HFF-Myc (cell line): ENCODE measurements around the gene SOX21.

Experiments used
- DNase-seq: peaks from one replicate; pipeline ENCODE4 v3.0.0-alpha.2; 2011; ENCODE audit warnings: low read depth; ENCODE audit errors: extremely low read depth
- H3K4me3 ChIP-seq: replicated peaks from 2 replicates; pipeline ENCODE4 v1.5.1; 2011; ENCODE audit warnings: low read depth, mild to moderate bottlenecking, control low read depth, low read length
- TF ChIP-seq, protein P1 (sequence below): IDR thresholded peaks from 2 replicates; pipeline ENCODE4 v1.5.1; 2012; ENCODE audit warnings: mild to moderate bottlenecking, low read depth, low read length, control low read depth; ENCODE audit errors: missing control alignments

The SOX21 gene

GRCh38 chr13:94712287-94712811, at the start of gene SOX21:
Gene SOX21, minus strand, starts transcription at chr13:94712545. Its CDS starts 496 bp downstream, at chr13:94712049.
- no peak for DNase-seq
- H3K4me3 ChIP-seq: no peak within 1 kb of the TSS
- TF ChIP-seq, protein P1, sequence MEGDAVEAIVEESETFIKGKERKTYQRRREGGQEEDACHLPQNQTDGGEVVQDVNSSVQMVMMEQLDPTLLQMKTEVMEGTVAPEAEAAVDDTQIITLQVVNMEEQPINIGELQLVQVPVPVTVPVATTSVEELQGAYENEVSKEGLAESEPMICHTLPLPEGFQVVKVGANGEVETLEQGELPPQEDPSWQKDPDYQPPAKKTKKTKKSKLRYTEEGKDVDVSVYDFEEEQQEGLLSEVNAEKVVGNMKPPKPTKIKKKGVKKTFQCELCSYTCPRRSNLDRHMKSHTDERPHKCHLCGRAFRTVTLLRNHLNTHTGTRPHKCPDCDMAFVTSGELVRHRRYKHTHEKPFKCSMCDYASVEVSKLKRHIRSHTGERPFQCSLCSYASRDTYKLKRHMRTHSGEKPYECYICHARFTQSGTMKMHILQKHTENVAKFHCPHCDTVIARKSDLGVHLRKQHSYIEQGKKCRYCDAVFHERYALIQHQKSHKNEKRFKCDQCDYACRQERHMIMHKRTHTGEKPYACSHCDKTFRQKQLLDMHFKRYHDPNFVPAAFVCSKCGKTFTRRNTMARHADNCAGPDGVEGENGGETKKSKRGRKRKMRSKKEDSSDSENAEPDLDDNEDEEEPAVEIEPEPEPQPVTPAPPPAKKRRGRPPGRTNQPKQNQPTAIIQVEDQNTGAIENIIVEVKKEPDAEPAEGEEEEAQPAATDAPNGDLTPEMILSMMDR: no peak

DNA sequence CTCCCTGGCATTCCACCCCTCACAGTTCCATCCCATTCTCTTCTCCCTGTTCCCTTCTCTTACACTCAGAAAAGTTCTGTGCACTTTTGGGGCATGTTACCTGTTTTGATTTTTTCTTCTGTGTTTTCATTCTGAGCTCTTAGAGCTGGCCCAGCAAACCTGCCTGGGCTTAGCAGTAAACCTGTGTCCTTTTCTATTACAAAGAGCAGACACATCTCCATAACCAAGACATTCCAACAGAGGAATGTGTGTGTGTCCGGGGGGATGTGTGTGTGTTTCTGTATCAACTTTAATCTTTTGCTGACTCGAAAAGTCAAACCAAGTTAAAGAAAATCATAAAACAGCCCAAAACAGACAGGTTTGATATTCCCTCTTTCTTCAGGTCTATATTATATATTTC, 49.1 kb upstream of the SOX21 start:
- TF ChIP-seq, protein P1: no peak
- DNase-seq: no peak
- H3K4me3 ChIP-seq: no peak overlapping the region

- TF ChIP-seq, protein P1: no peak
- H3K4me3 ChIP-seq: no peak overlapping the region
- no peak for DNase-seq
These were observed 46.9 kb upstream of the SOX21 start for GRCh38 chr13:94759120-94759728.

DNA sequence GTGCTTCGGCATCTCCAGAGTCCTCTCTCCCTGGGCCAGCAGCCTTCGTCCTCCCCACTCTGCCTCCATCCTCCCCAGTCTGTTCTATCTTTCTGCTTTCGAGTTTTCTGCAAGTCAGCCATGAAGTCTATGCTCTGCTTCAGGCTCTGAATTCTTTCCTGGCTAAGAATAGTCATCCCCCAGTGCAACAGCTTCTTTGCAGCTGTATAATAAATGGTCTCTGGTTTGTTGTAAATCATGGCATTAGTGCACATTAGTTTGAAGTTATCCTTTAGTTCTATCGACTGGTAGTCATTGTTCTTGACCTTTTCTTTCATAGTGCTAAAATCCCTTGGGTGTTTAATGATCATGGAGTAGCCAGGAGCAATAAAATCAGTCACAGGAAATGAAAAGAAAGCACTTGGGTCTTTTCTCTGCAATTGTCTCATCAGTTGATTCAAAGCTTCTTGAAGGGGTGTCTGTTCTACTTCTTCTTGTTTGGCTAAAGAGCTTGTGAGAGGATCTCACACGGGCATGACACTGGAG, 46.2 kb upstream of the SOX21 start:
- H3K4me3 ChIP-seq: no peak overlapping the region
- TF ChIP-seq, protein P1: no peak
- no peak for DNase-seq

GRCh38 chr13:94753327-94753726, 41.0 kb upstream of the SOX21 start:
- DNase-seq: no peak
- TF ChIP-seq, protein P1: no peak
- H3K4me3 ChIP-seq: no peak overlapping the region

DNA sequence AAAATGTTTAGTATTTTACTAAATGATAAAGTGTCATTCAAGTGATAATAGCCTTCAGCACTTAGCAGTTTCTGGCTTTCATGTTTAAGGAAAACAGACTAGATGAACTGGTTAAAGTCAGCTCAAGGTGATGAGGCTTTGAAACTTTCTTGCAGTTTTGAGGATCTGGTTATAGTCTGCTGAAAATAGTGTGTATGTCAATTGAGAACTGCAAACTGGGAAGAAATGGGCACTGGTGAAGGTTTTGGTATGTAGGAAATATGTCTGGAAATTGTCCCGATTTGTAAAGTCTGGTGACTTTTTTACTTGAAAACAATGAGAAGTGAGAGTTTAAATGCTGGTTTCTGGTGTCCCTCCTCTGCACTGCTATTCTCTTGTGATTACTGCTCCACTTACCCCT, 36.8 kb upstream of the SOX21 start:
- DNase-seq: no peak
- TF ChIP-seq, protein P1: no peak

More for the DNA sequence above, 36.8 kb upstream of the SOX21 start:
- no peak overlapping the region for H3K4me3 ChIP-seq
